Cardiac muscle cell (in vitro differentiated cells and primary cell): ENCODE data around the gene DONSON. TPM values are rescaled to one million over a fixed set of nuclear protein-coding genes. Genes with fewer than 3 reads are reported as not detected.

Source experiments
- DNase-seq, 2 donors: peaks; one replicate each; pipeline versions ENCODE4 v3.0.0 to v3.0.0-alpha.2; 2010 to 2017; ENCODE audit warnings: low read depth in 1 of 2, low spot score in 1 of 2
- H3K27ac ChIP-seq: fragments of 200-600 bp; sonication (generic); 2 replicates; pipeline ENCODE4 v1.5.1; 2016
- H3K27me3 ChIP-seq: fragments of 200-600 bp; sonication (generic); 2 replicates; pipeline ENCODE4 v1.6.0; 2016; ENCODE audit warnings: control low read depth
- H3K36me3 ChIP-seq: fragments of 200-600 bp; sonication (generic); 2 replicates; pipeline ENCODE4 v1.5.1; 2016; ENCODE audit warnings: control low read depth
- H3K4me1 ChIP-seq: fragments of 200-600 bp; sonication (generic); 2 replicates; pipeline ENCODE4 v1.8.1; 2017; ENCODE audit warnings: low read depth, mild to moderate bottlenecking, mixed run types
- H3K4me3 ChIP-seq: fragments of 200-600 bp; sonication (generic); 2 replicates; pipeline ENCODE4 v1.5.1; 2016; ENCODE audit warnings: mild to moderate bottlenecking
- H3K9me3 ChIP-seq: fragments of 200-600 bp; sonication (generic); 2 replicates; pipeline ENCODE4 v1.5.1; 2017; ENCODE audit warnings: low read depth, mild to moderate bottlenecking, control low read depth
- polyA plus RNA-seq: library from polyadenylated mRNA; unstranded; fragments of >200 nt; fragmentation: Nextera tagmentation; extraction: Ambion mirVana; gene quantifications from 2 replicates; pipeline ENCODE4 v1.2.1, GENCODE V29; 2016
- total RNA-seq: library from RNA; depleted of rRNA; stranded (reverse); fragments of >200 nt; gene quantifications from 2 replicates; pipeline ENCODE4 v1.2.3, GENCODE V29; 2016
- TF ChIP-seq, protein P1 (sequence below): IDR thresholded peaks from 2 replicates; pipeline ENCODE4 v1.5.1; 2012; ENCODE audit warnings: low read depth, mild to moderate bottlenecking, low read length

The DONSON gene
- total and polyA plus RNA-seq, 2 experiments from 2014 or later: 25.2 to 38.5 TPM

DNA sequence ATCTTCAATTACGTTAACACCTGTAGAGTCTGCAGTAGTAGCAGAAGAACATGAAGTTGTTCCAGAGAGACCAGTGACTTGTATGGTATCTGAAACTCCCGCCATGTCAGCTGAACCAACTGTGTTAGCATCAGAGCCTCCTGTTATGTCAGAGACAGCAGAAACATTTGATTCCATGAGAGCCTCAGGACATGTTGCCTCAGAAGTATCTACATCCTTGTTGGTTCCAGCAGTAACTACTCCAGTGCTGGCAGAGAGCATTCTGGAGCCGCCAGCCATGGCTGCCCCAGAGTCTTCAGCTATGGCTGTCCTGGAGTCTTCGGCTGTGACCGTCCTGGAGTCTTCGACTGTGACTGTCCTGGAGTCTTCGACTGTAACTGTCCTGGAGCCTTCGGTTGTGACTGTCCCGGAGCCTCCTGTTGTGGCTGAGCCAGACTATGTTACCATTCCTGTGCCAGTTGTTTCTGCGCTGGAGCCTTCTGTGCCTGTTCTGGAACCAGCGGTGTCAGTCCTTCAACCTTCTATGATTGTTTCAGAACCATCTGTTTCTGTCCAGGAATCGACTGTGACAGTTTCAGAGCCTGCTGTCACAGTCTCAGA is 35.4 kb downstream of the DONSON start:
- H3K27me3 ChIP-seq: no peaks in the 10 kb centered on the region
- H3K4me1 ChIP-seq: no peaks in the 10 kb centered on the region
- peaks cover 89% of the 10 kb centered on the region for H3K36me3 ChIP-seq
- no peaks in the 10 kb centered on the region for H3K9me3 ChIP-seq
- H3K27ac ChIP-seq: no peak overlapping the region
- H3K4me3 ChIP-seq: no peak overlapping the region
- TF ChIP-seq, protein P1, sequence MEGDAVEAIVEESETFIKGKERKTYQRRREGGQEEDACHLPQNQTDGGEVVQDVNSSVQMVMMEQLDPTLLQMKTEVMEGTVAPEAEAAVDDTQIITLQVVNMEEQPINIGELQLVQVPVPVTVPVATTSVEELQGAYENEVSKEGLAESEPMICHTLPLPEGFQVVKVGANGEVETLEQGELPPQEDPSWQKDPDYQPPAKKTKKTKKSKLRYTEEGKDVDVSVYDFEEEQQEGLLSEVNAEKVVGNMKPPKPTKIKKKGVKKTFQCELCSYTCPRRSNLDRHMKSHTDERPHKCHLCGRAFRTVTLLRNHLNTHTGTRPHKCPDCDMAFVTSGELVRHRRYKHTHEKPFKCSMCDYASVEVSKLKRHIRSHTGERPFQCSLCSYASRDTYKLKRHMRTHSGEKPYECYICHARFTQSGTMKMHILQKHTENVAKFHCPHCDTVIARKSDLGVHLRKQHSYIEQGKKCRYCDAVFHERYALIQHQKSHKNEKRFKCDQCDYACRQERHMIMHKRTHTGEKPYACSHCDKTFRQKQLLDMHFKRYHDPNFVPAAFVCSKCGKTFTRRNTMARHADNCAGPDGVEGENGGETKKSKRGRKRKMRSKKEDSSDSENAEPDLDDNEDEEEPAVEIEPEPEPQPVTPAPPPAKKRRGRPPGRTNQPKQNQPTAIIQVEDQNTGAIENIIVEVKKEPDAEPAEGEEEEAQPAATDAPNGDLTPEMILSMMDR: no peak
- DNase-seq: no peak

DNA sequence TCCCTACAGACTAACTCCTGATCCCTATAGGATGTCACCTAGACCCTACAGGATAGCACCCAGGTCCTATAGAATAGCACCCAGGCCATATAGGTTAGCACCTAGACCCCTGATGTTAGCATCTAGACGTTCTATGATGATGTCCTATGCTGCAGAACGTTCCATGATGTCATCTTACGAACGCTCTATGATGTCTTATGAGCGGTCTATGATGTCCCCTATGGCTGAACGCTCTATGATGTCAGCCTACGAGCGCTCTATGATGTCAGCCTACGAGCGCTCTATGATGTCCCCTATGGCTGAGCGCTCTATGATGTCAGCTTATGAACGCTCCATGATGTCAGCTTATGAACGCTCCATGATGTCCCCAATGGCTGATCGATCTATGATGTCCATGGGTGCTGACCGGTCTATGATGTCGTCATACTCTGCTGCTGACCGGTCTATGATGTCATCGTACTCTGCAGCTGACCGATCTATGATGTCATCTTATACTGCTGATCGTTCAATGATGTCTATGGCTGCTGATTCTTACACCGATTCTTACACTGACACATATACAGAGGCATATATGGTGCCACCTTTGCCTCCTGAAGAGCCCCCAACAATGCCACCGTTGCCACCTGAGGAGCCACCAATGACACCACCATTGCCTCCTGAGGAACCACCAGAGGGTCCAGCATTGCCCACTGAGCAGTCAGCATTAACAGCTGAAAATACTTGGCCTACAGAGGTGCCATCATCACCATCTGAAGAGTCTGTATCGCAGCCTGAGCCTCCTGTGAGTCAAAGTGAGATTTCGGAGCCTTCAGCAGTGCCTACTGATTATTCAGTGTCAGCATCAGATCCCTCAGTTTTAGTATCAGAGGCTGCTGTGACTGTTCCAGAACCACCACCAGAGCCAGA is 36.1 kb downstream of the DONSON start:
- H3K4me3 ChIP-seq: no peak overlapping the region
- H3K4me1 ChIP-seq: no peaks in the 10 kb centered on the region
- peaks cover 87% of the 10 kb centered on the region for H3K36me3 ChIP-seq
- no peak overlapping the region for H3K27ac ChIP-seq
- TF ChIP-seq, protein P1: no peak
- no peaks in the 10 kb centered on the region for H3K9me3 ChIP-seq
- no peak for DNase-seq
- no peaks in the 10 kb centered on the region for H3K27me3 ChIP-seq

DNA sequence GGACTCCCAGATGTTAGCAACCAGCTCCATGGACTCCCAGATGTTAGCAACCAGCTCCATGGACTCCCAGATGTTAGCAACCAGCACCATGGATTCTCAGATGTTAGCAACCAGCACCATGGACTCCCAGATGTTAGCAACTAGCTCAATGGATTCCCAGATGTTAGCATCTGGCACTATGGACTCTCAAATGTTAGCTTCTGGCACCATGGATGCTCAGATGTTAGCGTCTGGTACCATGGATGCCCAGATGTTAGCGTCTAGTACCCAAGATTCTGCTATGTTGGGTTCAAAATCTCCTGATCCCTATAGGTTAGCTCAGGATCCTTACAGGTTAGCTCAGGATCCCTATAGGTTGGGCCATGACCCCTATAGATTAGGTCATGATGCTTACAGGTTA is 36.8 kb downstream of the DONSON start:
- H3K4me1 ChIP-seq: no peaks in the 10 kb centered on the region
- H3K36me3 ChIP-seq: peaks cover 87% of the 10 kb centered on the region
- H3K27me3 ChIP-seq: no peaks in the 10 kb centered on the region
- no peaks in the 10 kb centered on the region for H3K9me3 ChIP-seq
- no peak overlapping the region for H3K27ac ChIP-seq
- TF ChIP-seq, protein P1: no peak
- H3K4me3 ChIP-seq: no peak overlapping the region
- no peak for DNase-seq

DNA sequence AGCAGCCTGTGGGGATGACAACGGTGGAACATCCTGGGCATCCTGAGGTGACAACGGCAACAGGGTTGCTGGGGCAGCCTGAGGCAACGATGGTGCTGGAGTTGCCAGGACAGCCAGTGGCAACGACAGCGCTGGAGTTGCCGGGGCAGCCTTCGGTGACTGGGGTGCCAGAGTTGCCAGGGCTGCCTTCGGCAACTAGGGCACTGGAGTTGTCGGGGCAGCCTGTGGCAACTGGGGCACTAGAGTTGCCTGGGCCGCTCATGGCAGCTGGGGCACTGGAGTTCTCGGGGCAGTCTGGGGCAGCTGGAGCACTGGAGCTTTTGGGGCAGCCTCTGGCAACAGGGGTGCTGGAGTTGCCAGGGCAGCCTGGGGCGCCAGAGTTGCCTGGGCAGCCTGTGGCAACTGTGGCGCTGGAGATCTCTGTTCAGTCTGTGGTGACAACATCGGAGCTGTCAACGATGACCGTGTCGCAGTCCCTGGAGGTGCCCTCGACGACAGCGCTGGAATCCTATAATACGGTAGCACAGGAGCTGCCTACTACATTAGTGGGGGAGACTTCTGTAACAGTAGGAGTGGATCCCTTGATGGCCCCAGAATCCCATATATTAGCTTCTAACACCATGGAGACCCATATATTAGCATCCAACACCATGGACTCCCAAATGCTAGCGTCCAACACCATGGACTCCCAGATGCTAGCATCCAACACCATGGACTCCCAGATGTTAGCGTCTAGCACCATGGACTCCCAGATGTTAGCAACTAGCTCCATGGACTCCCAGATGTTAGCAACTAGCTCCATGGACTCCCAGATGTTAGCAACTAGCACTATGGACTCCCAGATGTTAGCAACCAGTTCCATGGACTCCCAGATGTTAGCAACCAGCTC is 37.5 kb downstream of the DONSON start:
- TF ChIP-seq, protein P1: no peak

More for the DNA sequence above, 37.5 kb downstream of the DONSON start:
- Histone ChIP-seq H3K4me1 (peaks cover 2% of the 10 kb centered on the region), H3K36me3 (peaks cover 87% of the 10 kb centered on the region), H3K4me3 (no peak overlapping the region), H3K9me3 (no peaks in the 10 kb centered on the region), H3K27ac (no peak overlapping the region), H3K27me3 (no peaks in the 10 kb centered on the region)
- DNase-seq: no peak
